Measurements from ENCODE around the gene TMCO4. TPM values are rescaled to one million over a fixed set of nuclear protein-coding genes. Genes with fewer than 3 reads are reported as not detected.
A peak's percentile ranks its signal among the peaks of the same experiment; 100 is the strongest.

Gene TMCO4
- total RNA-seq, 1 donor from 2014 or later: 5.7 TPM

GRCh38 chr1:19772053-19772452 is 27.7 kb downstream of the TMCO4 start:
- Histone ChIP-seq H3K27ac (no peak overlapping the region), H3K9me3 (no peaks in the 10 kb centered on the region), H3K27me3 (no peaks in the 10 kb centered on the region), H3K4me1 (no peaks in the 10 kb centered on the region), H3K36me3 (peaks cover 33 to 47% of the 10 kb centered on the region in 2 donors), H3K4me3 (no peak overlapping the region)
- TF ChIP-seq CTCF (IDR thresholded peaks at IDR 0.05): no peak
- no peak for DNase-seq (ENCODE audit: low spot score in 2 of 2)
- intact Hi-C loops (cut with DNase I): no loop called here

GRCh38 chr1:19771350-19771749 is 28.4 kb downstream of the TMCO4 start:
- Histone ChIP-seq H3K27ac (no peak overlapping the region), H3K36me3 (peaks cover 33 to 40% of the 10 kb centered on the region in 2 donors), H3K4me3 (no peak overlapping the region), H3K27me3 (no peaks in the 10 kb centered on the region), H3K4me1 (no peaks in the 10 kb centered on the region), H3K9me3 (no peaks in the 10 kb centered on the region)
- no peak for DNase-seq (ENCODE audit: low spot score in 2 of 2)
- TF ChIP-seq CTCF (IDR thresholded peaks at IDR 0.05): no peak
- intact Hi-C loops (cut with DNase I): no loop called here

- no peak overlapping the region for H3K27ac ChIP-seq
- H3K9me3 ChIP-seq: no peaks in the 10 kb centered on the region
- DNase-seq (ENCODE audit: low spot score in 2 of 2): no peak
- no peak for TF ChIP-seq CTCF (IDR thresholded peaks at IDR 0.05)
- H3K4me1 ChIP-seq: peaks cover 0 to 5% of the 10 kb centered on the region in 2 donors
- no peaks in the 10 kb centered on the region for H3K27me3 ChIP-seq
- intact Hi-C loops (cut with DNase I): no loop called here
- H3K4me3 ChIP-seq: no peak overlapping the region
- peaks cover 32 to 33% of the 10 kb centered on the region in 2 donors for H3K36me3 ChIP-seq
Measured at GRCh38 chr1:19770436-19771190, 29.1 kb downstream of the TMCO4 start.

GRCh38 chr1:19769211-19769932 is 30.3 kb downstream of the TMCO4 start:
- intact Hi-C loops (cut with DNase I): loop anchor here (5.0 kb wide), 1 partner anchor 52 kb away; no protein-coding TSS in a partner anchor
- DNase-seq (ENCODE audit: low spot score in 2 of 2): no peak
- H3K4me1 ChIP-seq: peaks cover 0 to 5% of the 10 kb centered on the region in 2 donors
- H3K27ac ChIP-seq: peak overlapping the region in 1 of 2 donors; percentile 54
- H3K36me3 ChIP-seq: peaks cover 32 to 33% of the 10 kb centered on the region in 2 donors
- no peak for TF ChIP-seq CTCF (IDR thresholded peaks at IDR 0.05)
- no peaks in the 10 kb centered on the region for H3K9me3 ChIP-seq
- no peak overlapping the region for H3K4me3 ChIP-seq
- no peaks in the 10 kb centered on the region for H3K27me3 ChIP-seq

- H3K9me3 ChIP-seq: no peaks in the 10 kb centered on the region
- TF ChIP-seq CTCF (IDR thresholded peaks at IDR 0.05): no peak
- no peak overlapping the region for H3K4me3 ChIP-seq
- no peak for DNase-seq (ENCODE audit: low spot score in 2 of 2)
- H3K4me1 ChIP-seq: peaks cover 0 to 5% of the 10 kb centered on the region in 2 donors
- peak overlapping the region; percentile 19 to 54 for H3K27ac ChIP-seq
- no peaks in the 10 kb centered on the region for H3K27me3 ChIP-seq
- intact Hi-C loops (cut with DNase I): loop anchor here (5.0 kb wide), 1 partner anchor 51 kb away; no protein-coding TSS in a partner anchor
- H3K36me3 ChIP-seq: peaks cover 25 to 31% of the 10 kb centered on the region in 2 donors
Measured at GRCh38 chr1:19768353-19769210, 31.1 kb downstream of the TMCO4 start.

Measured in ascending aorta (tissue), 2 donors.